Thoracic aorta endothelial cell (primary cell): Measurements from ENCODE around the gene TMEM213. TPM values are rescaled to one million over a fixed set of nuclear protein-coding genes. Genes with fewer than 3 reads are reported as not detected.

Source experiments
- small RNA-seq: library from RNA; depleted of rRNA; stranded (forward); fragments of <200 nt; gene quantifications from one replicate; pipeline ENCODE3, GENCODE V24; 2012
- total RNA-seq: library from RNA; depleted of rRNA; stranded (reverse); fragments of >200 nt; gene quantifications from 2 replicates; pipeline ENCODE4 v1.2.3, GENCODE V29; 2012

TMEM213 gene
- total RNA-seq, result not detected in 2 replicates

GRCh38 chr7:138797715-138798320 lies at the start of gene TMEM213, which contains the start of gene ATP6V0A4:
Gene TMEM213 (plus strand): TSS chr7:138797994. CDS start chr7:138798105, 111 bp downstream.
Gene ATP6V0A4 (minus strand): TSS chr7:138798196. CDS start chr7:138771247, 26,949 bp downstream.

Small RNAs within 50 kb of the gene (small RNA-seq; reads per million reads assigned to genes)
- gene RNU6-1272P, result not detected

Other genes starting within 250 kb of the TMEM213 start
- gene SVOPL, start 96.6 kb upstream of the TMEM213 start, total RNA-seq, result under 0.01 TPM in 1 of 2 replicates, not detected in the other
- gene ATP6V0A4, start 202 bp downstream of the TMEM213 start, total RNA-seq, result 0.40 and 0.79 TPM in 2 replicates
- 3.5 and 4.8 TPM in 2 replicates for gene KIAA1549, start 183.4 kb downstream of the TMEM213 start, total RNA-seq
- gene ZC3HAV1L, start 238.0 kb downstream of the TMEM213 start, total RNA-seq, result 31.3 and 31.9 TPM in 2 replicates